Suprapubic skin (tissue), 4 donors: ENCODE results near the gene PRRG1. TPM values are rescaled to one million over a fixed set of nuclear protein-coding genes. Genes with fewer than 3 reads are reported as not detected.

Experiments used
- DNase-seq, 2 donors: peaks; one replicate each; pipeline ENCODE4 v3.0.0-alpha.2; 2019; ENCODE audit warnings: low spot score in 2 of 2
- H3K27ac ChIP-seq: fragments of 200-600 bp; sonication (generic); one replicate; pipeline ENCODE4 v1.5.1; 2019
- H3K27me3 ChIP-seq: fragments of 200-600 bp; sonication (generic); one replicate; pipeline ENCODE4 v1.5.1; 2019
- H3K36me3 ChIP-seq: fragments of 200-600 bp; sonication (generic); one replicate; pipeline ENCODE4 v1.5.1; 2019
- H3K4me1 ChIP-seq: fragments of 200-600 bp; sonication (generic); one replicate; pipeline ENCODE4 v1.5.1; 2019
- H3K4me3 ChIP-seq: fragments of 200-600 bp; sonication (generic); one replicate; pipeline ENCODE4 v1.5.1; 2019; ENCODE audit warnings: mild to moderate bottlenecking
- H3K9me3 ChIP-seq: fragments of 200-600 bp; sonication (generic); one replicate; pipeline ENCODE4 v1.5.1; 2019
- CTCF ChIP-seq, 2 donors: fragments of 200-600 bp in 1 of 2; fragments of 450-650 bp in 1 of 2; sonication (generic) in 1 of 2; IDR thresholded peaks; one replicate each; pipeline ENCODE4 v1.5.1; 2016 to 2019; ENCODE audit warnings: antibody characterized with exemption in 2 of 2, mild to moderate bottlenecking in 1 of 2, moderate library complexity in 1 of 2
- EP300 ChIP-seq: sonication (generic); formaldehyde crosslinking; IDR thresholded peaks from one replicate; pipeline ENCODE4 v1.6.1; 2017; ENCODE audit warnings: antibody characterized with exemption
- POLR2A ChIP-seq, 2 donors: fragments of 450-650 bp; IDR thresholded peaks; one replicate each; pipeline ENCODE4 v1.6.1; 2017; ENCODE audit warnings: antibody characterized with exemption in 2 of 2, mild to moderate bottlenecking in 2 of 2, moderate library complexity in 2 of 2
- POLR2AphosphoS5 ChIP-seq, 3 donors: sonication (generic); formaldehyde crosslinking; IDR thresholded peaks; one replicate each; pipeline ENCODE4 v1.6.1; 2017; ENCODE audit warnings: antibody characterized with exemption in 3 of 3
- WGBS: methylation state at CpG from one replicate; pipeline ENCODE4 v1.1.5; 2018; 5-methylcytosine and 5-hydroxymethylcytosine counted together
- total RNA-seq, 4 donors: library from RNA; depleted of rRNA; stranded (reverse); fragments of >200 nt; gene quantifications; one replicate each; pipeline ENCODE4 v1.1.0, GENCODE V29; 2016

PRRG1 gene
- total RNA-seq, 4 donors from 2014 or later, result 3.8 to 7.1 (median 5.1) TPM

GRCh38 chrX:37348231-37348970 is 763 bp upstream of the PRRG1 start:
- TF ChIP-seq POLR2AphosphoS5 (IDR thresholded peaks at IDR 0.05), result no peak
- TF ChIP-seq EP300, result no peak
- no peak for TF ChIP-seq POLR2A (IDR thresholded peaks at IDR 0.05)
- TF ChIP-seq CTCF (IDR thresholded peaks at IDR 0.05), result no peak
- WGBS, result 48% methylated on average over 11 of the region's 11 CpGs
- Histone ChIP-seq H3K9me3 (no peaks in the 10 kb centered on the region), H3K27me3 (no peaks in the 10 kb centered on the region), H3K4me3 (peak overlapping the region; percentile 65), H3K27ac (peak overlapping the region; percentile 59), H3K36me3 (no peaks in the 10 kb centered on the region), H3K4me1 (peaks cover 2% of the 10 kb centered on the region)
- DNase-seq, result no peak

GRCh38 chrX:37348971-37349220 is 268 bp upstream of the PRRG1 start:
- Histone ChIP-seq H3K4me1 (peaks cover 2% of the 10 kb centered on the region), H3K4me3 (peak overlapping the region; percentile 65), H3K27ac (peak overlapping the region; percentile 59), H3K9me3 (no peaks in the 10 kb centered on the region), H3K27me3 (no peaks in the 10 kb centered on the region), H3K36me3 (no peaks in the 10 kb centered on the region)
- TF ChIP-seq CTCF (IDR thresholded peaks at IDR 0.05) (no peak), POLR2AphosphoS5 (IDR thresholded peaks at IDR 0.05) (no peak), EP300 (no peak), POLR2A (IDR thresholded peaks at IDR 0.05) (no peak)
- WGBS, result 41% methylated on average over 18 of the region's 18 CpGs
- DNase-seq, result no peak

GRCh38 chrX:37350034-37350365 is 836 bp downstream of the PRRG1 start:
- peak overlapping the region; percentile 77 for H3K27ac ChIP-seq
- TF ChIP-seq CTCF (IDR thresholded peaks at IDR 0.05) (no peak), EP300 (no peak), POLR2A (IDR thresholded peaks at IDR 0.05) (no peak), POLR2AphosphoS5 (IDR thresholded peaks at IDR 0.05) (no peak)
- peak overlapping the region; percentile 65 for H3K4me3 ChIP-seq
- H3K36me3 ChIP-seq, result no peaks in the 10 kb centered on the region
- peaks cover 2% of the 10 kb centered on the region for H3K4me1 ChIP-seq
- no peak for DNase-seq
- no peaks in the 10 kb centered on the region for H3K9me3 ChIP-seq
- WGBS, result 24% methylated on average over 8 of the region's 8 CpGs
- no peaks in the 10 kb centered on the region for H3K27me3 ChIP-seq

GRCh38 chrX:37353646-37354045 is 4.5 kb downstream of the PRRG1 start:
- H3K9me3 ChIP-seq, result no peaks in the 10 kb centered on the region
- H3K4me3 ChIP-seq, result no peak overlapping the region
- no peak overlapping the region for H3K27ac ChIP-seq
- H3K36me3 ChIP-seq, result no peaks in the 10 kb centered on the region
- no peaks in the 10 kb centered on the region for H3K4me1 ChIP-seq
- TF ChIP-seq CTCF (IDR thresholded peaks at IDR 0.05) (no peak), POLR2A (IDR thresholded peaks at IDR 0.05) (no peak), EP300 (no peak), POLR2AphosphoS5 (IDR thresholded peaks at IDR 0.05) (no peak)
- 87% methylated on average over 2 of the region's 2 CpGs for WGBS
- DNase-seq, result no peak
- H3K27me3 ChIP-seq, result no peaks in the 10 kb centered on the region

GRCh38 chrX:37357436-37357835 is 8.3 kb downstream of the PRRG1 start:
- no peak overlapping the region for H3K27ac ChIP-seq
- no peaks in the 10 kb centered on the region for H3K4me1 ChIP-seq
- DNase-seq, result no peak
- H3K4me3 ChIP-seq, result no peak overlapping the region
- H3K36me3 ChIP-seq, result no peaks in the 10 kb centered on the region
- no peak for TF ChIP-seq EP300
- TF ChIP-seq POLR2AphosphoS5 (IDR thresholded peaks at IDR 0.05), result no peak
- no peak for TF ChIP-seq POLR2A (IDR thresholded peaks at IDR 0.05)
- no peak for TF ChIP-seq CTCF (IDR thresholded peaks at IDR 0.05)
- no peaks in the 10 kb centered on the region for H3K9me3 ChIP-seq
- 87% methylated on average over 3 of the region's 3 CpGs for WGBS
- H3K27me3 ChIP-seq, result no peaks in the 10 kb centered on the region
